ENCODE results near the gene DNAJC11. TPM values are rescaled to one million over a fixed set of nuclear protein-coding genes. Genes with fewer than 3 reads are reported as not detected.

Gene DNAJC11
- total and polyA plus RNA-seq, 2 experiments from 2014 or later = 35.3 to 39.5 TPM

- peak overlapping the region; percentile 100 for H3K27ac ChIP-seq
- 3% methylated on average over 36 of the region's 36 CpGs for WGBS (ENCODE audit: low lambda C conversion rate, missing lambda C conversion rate)
- peak overlapping the region; percentile 88 for H3K4me2 ChIP-seq
- TF ChIP-seq EZH2phosphoT487 (IDR thresholded peaks at IDR 0.05; ENCODE audit: low read depth, severe bottlenecking, unreplicated experiment) (no peak), CTCF (IDR thresholded peaks at IDR 0.05; ENCODE audit: poor library complexity) (no peak), EZH2 (IDR thresholded peaks at IDR 0.05; ENCODE audit: borderline replicate concordance) (no peak)
- peaks cover 44% of the 10 kb centered on the region for H3K79me2 ChIP-seq
- no peaks in the 10 kb centered on the region for H3K9me2 ChIP-seq (replicated peaks; ENCODE audit: insufficient read depth)
- H2AFZ ChIP-seq = peak overlapping the region; percentile 86
- H3K4me3 ChIP-seq = peak overlapping the region; percentile 40
- no peaks in the 10 kb centered on the region for H3K9me3 ChIP-seq (ENCODE audit: low read depth)
- peaks cover 19% of the 10 kb centered on the region for H4K20me1 ChIP-seq (ENCODE audit: insufficient read depth, poor library complexity, severe bottlenecking)
- H3K4me1 ChIP-seq (ENCODE audit: insufficient read depth) = peaks cover 33% of the 10 kb centered on the region
- no peaks in the 10 kb centered on the region for H3K27me3 ChIP-seq
- peak; percentile 86 for DNase-seq (ENCODE audit: low spot score)
- H3K36me3 ChIP-seq (replicated peaks; ENCODE audit: insufficient read depth, low read depth) = no peaks in the 10 kb centered on the region
These were observed 98.2 kb downstream of the DNAJC11 start for GRCh38 chr1:6603238-6603914.

GRCh38 chr1:6602669-6603237, 98.9 kb downstream of the DNAJC11 start, which contains the start of gene KLHL21:
Gene KLHL21 (minus strand): TSS chr1:6602869. CDS start chr1:6602817, 52 bp downstream.
- TF ChIP-seq EZH2phosphoT487 (IDR thresholded peaks at IDR 0.05; ENCODE audit: low read depth, severe bottlenecking, unreplicated experiment) (no peak), EZH2 (IDR thresholded peaks at IDR 0.05; ENCODE audit: borderline replicate concordance) (no peak), CTCF (IDR thresholded peaks at IDR 0.05; ENCODE audit: poor library complexity) (no peak)
- no peaks in the 10 kb centered on the region for H3K27me3 ChIP-seq
- H3K79me2 ChIP-seq = peaks cover 48% of the 10 kb centered on the region
- H3K4me2 ChIP-seq = peak within 1 kb of the TSS; percentile 88
- peaks cover 24% of the 10 kb centered on the region for H4K20me1 ChIP-seq (ENCODE audit: insufficient read depth, poor library complexity, severe bottlenecking)
- no peaks in the 10 kb centered on the region for H3K9me2 ChIP-seq (replicated peaks; ENCODE audit: insufficient read depth)
- peak within 1 kb of the TSS; percentile 86 for H2AFZ ChIP-seq
- peaks cover 33% of the 10 kb centered on the region for H3K4me1 ChIP-seq (ENCODE audit: insufficient read depth)
- H3K4me3 ChIP-seq = peak within 1 kb of the TSS; percentile 95
- H3K36me3 ChIP-seq (replicated peaks; ENCODE audit: insufficient read depth, low read depth) = no peaks in the 10 kb centered on the region
- WGBS (ENCODE audit: low lambda C conversion rate, missing lambda C conversion rate) = under 1% methylated on average over 33 of the region's 84 CpGs
- peak within 1 kb of the TSS; percentile 100 for H3K27ac ChIP-seq
- peak; percentile 97 for DNase-seq (ENCODE audit: low spot score)
- H3K9me3 ChIP-seq (ENCODE audit: low read depth) = no peaks in the 10 kb centered on the region

GRCh38 chr1:6601923-6602668, 99.5 kb downstream of the DNAJC11 start:
- peaks cover 24% of the 10 kb centered on the region for H4K20me1 ChIP-seq (ENCODE audit: insufficient read depth, poor library complexity, severe bottlenecking)
- WGBS (ENCODE audit: low lambda C conversion rate, missing lambda C conversion rate) = 1% methylated on average over 97 of the region's 103 CpGs
- H3K9me2 ChIP-seq (replicated peaks; ENCODE audit: insufficient read depth) = no peaks in the 10 kb centered on the region
- H3K4me2 ChIP-seq = peak overlapping the region; percentile 88
- peaks cover 33% of the 10 kb centered on the region for H3K4me1 ChIP-seq (ENCODE audit: insufficient read depth)
- peak; percentile 71 for DNase-seq (ENCODE audit: low spot score)
- peaks cover 54% of the 10 kb centered on the region for H3K79me2 ChIP-seq
- no peaks in the 10 kb centered on the region for H3K9me3 ChIP-seq (ENCODE audit: low read depth)
- peak overlapping the region; percentile 64 for H2AFZ ChIP-seq
- no peaks in the 10 kb centered on the region for H3K27me3 ChIP-seq
- TF ChIP-seq EZH2phosphoT487 (IDR thresholded peaks at IDR 0.05; ENCODE audit: low read depth, severe bottlenecking, unreplicated experiment) = no peak
- no peak for TF ChIP-seq CTCF (IDR thresholded peaks at IDR 0.05; ENCODE audit: poor library complexity)
- TF ChIP-seq EZH2 (IDR thresholded peaks at IDR 0.05; ENCODE audit: borderline replicate concordance) = no peak
- peak overlapping the region; percentile 95 for H3K4me3 ChIP-seq
- no peaks in the 10 kb centered on the region for H3K36me3 ChIP-seq (replicated peaks; ENCODE audit: insufficient read depth, low read depth)
- H3K27ac ChIP-seq = peak overlapping the region; percentile 100

Data from hepatocyte (in vitro differentiated cells).